IMR-90 (cell line): Measurements from ENCODE around the gene COL28A1. TPM values are rescaled to one million over a fixed set of nuclear protein-coding genes. Genes with fewer than 3 reads are reported as not detected.

Experiments
- ATAC-seq: fragments of 200-7000 bp; cut with Tn5 transposase; 2 replicates; pipeline ENCODE4 v1.9.1; 2020; ENCODE audit warnings: low read depth, mild to moderate bottlenecking, moderate library complexity
- BruUV-seq: library from RNA; stranded (reverse); fragments of 400-500 nt; replicated peaks from 2 replicates; lab custom pipeline; 2021; lab: Mats Ljungman, UMichigan
- CTCF ChIA-PET: fragments of 300-600 bp; formaldehyde crosslinking; extraction: SDS; loops from one replicate; lab custom pipeline; 2021; ENCODE audit warnings: antibody characterized with exemption; lab: Yijun Ruan, JAX
- POLR2A ChIA-PET: fragments of 300-600 bp; sonication (Branson Sonifier 250); formaldehyde crosslinking; loops from one replicate; lab custom pipeline; 2022; ENCODE audit warnings: antibody characterized with exemption; ENCODE audit not compliant: unreplicated experiment; lab: Charles Lee
- DNase-seq: peaks from one replicate; pipeline ENCODE4 v3.0.0; 2013
- H2AFZ ChIP-seq: replicated peaks from 2 replicates; pipeline ENCODE3; 2013; ENCODE audit warnings: low read length, mild to moderate bottlenecking; ENCODE audit not compliant: poor library complexity
- H2AK5ac ChIP-seq: 2 replicates; pipeline ENCODE4 v1.6.1; 2013; ENCODE audit warnings: low read depth, low read length, inconsistent platforms
- H2AK9ac ChIP-seq: replicated peaks from 2 replicates; pipeline ENCODE3; 2013; ENCODE audit warnings: mild to moderate bottlenecking, low read depth, low read length, moderate library complexity; ENCODE audit not compliant: poor library complexity
- H2BK120ac ChIP-seq: 2 replicates; pipeline ENCODE4 v1.6.1; 2013; ENCODE audit warnings: low read depth, low read length, inconsistent platforms
- H2BK15ac ChIP-seq: 3 replicates; pipeline ENCODE4 v1.6.1; 2013; ENCODE audit warnings: low read depth, low read length, inconsistent platforms
- H2BK20ac ChIP-seq: 2 replicates; pipeline ENCODE4 v1.6.1; 2013; ENCODE audit warnings: low read depth, mild to moderate bottlenecking, inconsistent platforms, low read length, moderate library complexity
- H2BK5ac ChIP-seq: 2 replicates; pipeline ENCODE4 v1.6.1; 2013; ENCODE audit warnings: mild to moderate bottlenecking, low read depth, low read length, inconsistent platforms; ENCODE audit not compliant: poor library complexity, severe bottlenecking
- H3K14ac ChIP-seq: replicated peaks from 2 replicates; pipeline ENCODE4 v1.6.1; 2013; ENCODE audit warnings: low read depth, low read length, inconsistent platforms
- H3K18ac ChIP-seq: 2 replicates; pipeline ENCODE4 v1.6.1; 2013; ENCODE audit warnings: low read depth, low read length, control low read depth
- H3K23ac ChIP-seq: 2 replicates; pipeline ENCODE4 v1.6.1; 2013; ENCODE audit warnings: low read depth, low read length, inconsistent platforms
- H3K27ac ChIP-seq: 2 replicates; pipeline ENCODE4 v1.5.1; 2013; ENCODE audit warnings: mild to moderate bottlenecking, control low read depth, low read length; ENCODE audit not compliant: insufficient read depth
- H3K27me3 ChIP-seq: 2 replicates; pipeline ENCODE4 v1.6.1; 2013; ENCODE audit warnings: low read length; ENCODE audit not compliant: control insufficient read depth, insufficient read depth
- H3K36me3 ChIP-seq: 2 replicates; pipeline ENCODE4 v1.6.1; 2013; ENCODE audit warnings: low read length, mixed read lengths; ENCODE audit not compliant: control insufficient read depth, insufficient read depth
- H3K4ac ChIP-seq: 2 replicates; pipeline ENCODE4 v1.6.1; 2013; ENCODE audit warnings: low read depth, low read length, inconsistent platforms
- H3K4me1 ChIP-seq: 2 replicates; pipeline ENCODE4 v1.6.1; 2013; ENCODE audit warnings: low read length, mixed read lengths; ENCODE audit not compliant: control insufficient read depth, insufficient read depth
- H3K4me2 ChIP-seq: 2 replicates; pipeline ENCODE4 v1.6.1; 2013; ENCODE audit warnings: low read depth, mild to moderate bottlenecking, control low read depth, low read length, moderate library complexity
- H3K4me3 ChIP-seq: 2 replicates; pipeline ENCODE4 v1.5.1; 2013; ENCODE audit warnings: low read depth, mild to moderate bottlenecking, control low read depth, low read length, moderate library complexity; ENCODE audit not compliant: insufficient read depth
- H3K56ac ChIP-seq: 2 replicates; pipeline ENCODE4 v1.6.1; 2013; ENCODE audit warnings: low read length, inconsistent platforms; ENCODE audit not compliant: insufficient read depth; ENCODE audit errors: extremely low read depth
- H3K79me1 ChIP-seq, 2 experiments: 2 replicates each; pipeline ENCODE4 v1.6.1; 2013; ENCODE audit warnings: low read length in 2 of 2, inconsistent platforms in 1 of 2, low read depth in 1 of 2
- H3K9ac ChIP-seq: 2 replicates; pipeline ENCODE4 v1.6.1; 2013; ENCODE audit warnings: low read depth, low read length, control low read depth
- H3K9me1 ChIP-seq: 2 replicates; pipeline ENCODE4 v1.6.1; 2013; ENCODE audit warnings: low read length, inconsistent platforms; ENCODE audit not compliant: insufficient read depth
- H3K9me3 ChIP-seq: 2 replicates; pipeline ENCODE4 v1.6.1; 2013; ENCODE audit warnings: low read length; ENCODE audit not compliant: control insufficient read depth, insufficient read depth
- H4K20me1 ChIP-seq: 2 replicates; pipeline ENCODE4 v1.6.1; 2013; ENCODE audit warnings: low read length, inconsistent platforms; ENCODE audit not compliant: insufficient read depth
- H4K5ac ChIP-seq: 2 replicates; pipeline ENCODE4 v1.6.1; 2013; ENCODE audit warnings: mild to moderate bottlenecking, low read depth, low read length, control low read depth
- H4K8ac ChIP-seq, 2 experiments: 2 replicates each; pipeline ENCODE4 v1.6.1; 2013; ENCODE audit warnings: low read depth in 2 of 2, low read length in 2 of 2, control low read depth in 1 of 2, inconsistent platforms in 1 of 2
- H4K91ac ChIP-seq: 2 replicates; pipeline ENCODE4 v1.6.1; 2013; ENCODE audit warnings: low read depth, low read length, inconsistent platforms; ENCODE audit not compliant: insufficient read depth
- MAFK ChIP-seq: IDR thresholded peaks from 2 replicates; pipeline ENCODE4 v1.6.1; 2012; ENCODE audit warnings: low read depth, low read length, improper control_type of control experiment
- POLR2A ChIP-seq: IDR thresholded peaks from 2 replicates; pipeline ENCODE4 v1.6.1; 2012; ENCODE audit warnings: mild to moderate bottlenecking, low read depth, low read length
- RFX5 ChIP-seq: IDR thresholded peaks from 2 replicates; pipeline ENCODE4 v1.8.0; 2012; ENCODE audit warnings: low read depth, mild to moderate bottlenecking, low read length, moderate library complexity
- SMC3 ChIP-seq: fragments of 150-350 bp; IDR thresholded peaks from 2 replicates; pipeline ENCODE4 v1.6.1; 2016; ENCODE audit warnings: low read depth, mild to moderate bottlenecking, antibody characterized with exemption, low read length, moderate library complexity
- WGBS, 2 experiments: methylation state at CpG; one replicate each; pipeline versions ENCODE4 v1.1.5 to v1.1.7; 2013; ENCODE audit warnings: missing lambda C conversion rate in 2 of 2; ENCODE audit not compliant: insufficient read length in 1 of 2; ENCODE audit errors: extremely low coverage in 2 of 2; 5-methylcytosine and 5-hydroxymethylcytosine counted together
- dilution Hi-C: fragments of 300-500 bp; cut with HindIII; formaldehyde crosslinking; loops from one replicate; pipeline ENCODE4 v1.14.3; 2018; ENCODE audit warnings: low sequenced_read_pairs; ENCODE audit not compliant: unreplicated experiment
- in situ Hi-C: fragments of 300-500 bp; cut with MboI; formaldehyde crosslinking; loops from 3 replicates; pipeline ENCODE4 v1.14.3; 2019; ENCODE audit warnings: low sequenced_read_pairs, inconsistent platforms, mixed read lengths
- intact Hi-C: fragments of 100-400 bp; cut with micrococcal nuclease; formaldehyde crosslinking; loops from 2 replicates; pipeline ENCODE4 v1.10.0; 2022
- polyA plus RNA-seq, 3 experiments: library from polyadenylated mRNA; depleted of rRNA; stranded (reverse); fragments of >200 nt; gene quantifications; 2 replicates each; pipeline ENCODE4 v1.2.3, GENCODE V29; 2012; ENCODE audit warnings: low replicate concordance in 1 of 3
- total RNA-seq: library from RNA; depleted of rRNA; stranded (reverse); fragments of >200 nt; gene quantifications from 2 replicates; pipeline ENCODE4 v1.2.3, GENCODE V29; 2012

Gene COL28A1
- total and polyA plus RNA-seq, 2 of the 4 experiments (the other 2 are of a cell fraction) = under 0.01 to 0.05 TPM

DNA sequence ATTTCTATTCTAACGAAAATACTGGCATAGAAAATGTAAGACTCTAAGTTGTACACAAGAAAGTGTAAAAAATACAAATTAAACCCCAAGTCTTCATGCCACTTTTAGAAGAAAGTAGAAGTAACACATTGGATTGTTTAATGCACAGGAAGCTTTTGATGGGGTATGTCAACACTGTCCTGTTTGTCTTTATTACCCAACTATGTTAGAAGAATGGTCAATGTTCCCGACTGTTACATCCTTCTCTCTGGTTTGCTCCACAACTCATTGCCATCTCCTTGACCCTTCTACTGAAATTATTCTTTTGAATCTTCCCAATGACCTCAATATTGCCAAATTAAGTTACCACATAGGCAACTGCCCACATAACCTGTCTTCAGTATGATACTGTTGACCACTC, 35.8 kb downstream of the COL28A1 start:
- no peak overlapping the region for H3K18ac ChIP-seq
- no peak overlapping the region for H3K23ac ChIP-seq
- no peak overlapping the region for H2BK5ac ChIP-seq
- POLR2A ChIA-PET = no interaction called here
- no peak overlapping the region for H4K5ac ChIP-seq
- H2AFZ ChIP-seq = no peak overlapping the region
- no peak for TF ChIP-seq MAFK
- TF ChIP-seq RFX5 = no peak
- no peak for TF ChIP-seq SMC3
- no peak for TF ChIP-seq POLR2A
- no peak overlapping the region for H2AK9ac ChIP-seq
- H4K8ac ChIP-seq = no peak overlapping the region
- no peaks in the 10 kb centered on the region for H3K36me3 ChIP-seq
- ATAC-seq (no peak), DNase-seq (no peak)
- in situ Hi-C loops (no loop called here), intact Hi-C loops (no loop called here), dilution Hi-C loops (no loop called here)
- H2BK120ac ChIP-seq = no peak overlapping the region
- no peak overlapping the region for H3K4me3 ChIP-seq
- H4K20me1 ChIP-seq = no peaks in the 10 kb centered on the region
- no peak overlapping the region for H2AK5ac ChIP-seq
- no peak overlapping the region for H3K4ac ChIP-seq
- no peak overlapping the region for H4K91ac ChIP-seq
- 100% methylated on average over 1 of the region's 2 CpGs; no CpG with 5 or more reads in 1 of the 2 experiments for WGBS, 2 experiments
- no TSS peak for BruUV-seq
- no peaks in the 10 kb centered on the region for H3K27me3 ChIP-seq
- H2BK20ac ChIP-seq = no peak overlapping the region
- no peaks in the 10 kb centered on the region for H3K79me1 ChIP-seq
- no peaks in the 10 kb centered on the region for H3K9me3 ChIP-seq
- H3K4me2 ChIP-seq = no peak overlapping the region
- no peaks in the 10 kb centered on the region for H3K9me1 ChIP-seq
- H3K9ac ChIP-seq = no peak overlapping the region
- H3K4me1 ChIP-seq = no peaks in the 10 kb centered on the region
- CTCF ChIA-PET = no interaction called here
- H3K27ac ChIP-seq = no peak overlapping the region
- H3K14ac ChIP-seq = no peak overlapping the region
- no peak overlapping the region for H3K56ac ChIP-seq
- H2BK15ac ChIP-seq = no peak overlapping the region
